Pancreas (tissue), 10 donors: ENCODE results near the gene AKAP9. TPM values are rescaled to one million over a fixed set of nuclear protein-coding genes. Genes with fewer than 3 reads are reported as not detected.
"Not testable (repeated sequence)": the region's sequence is repeated elsewhere in the genome, so short reads cannot be mapped to it uniquely, and the experiment has no call there.

Experiments used
- ATAC-seq, 4 donors: fragments of 200-7000 bp; cut with Tn5 transposase; one replicate each; pipeline versions ENCODE4 v1.8.0 to v1.9.1; 2020; ENCODE audit warnings: mild to moderate bottlenecking in 4 of 4, moderate library complexity in 4 of 4
- DNase-seq, 6 donors: peaks; one replicate each; pipeline ENCODE4 v3.0.0-alpha.2; 2020
- FAIRE-seq: peaks from 2 replicates; lab custom pipeline; 2012; peaks lifted over from hg19 to GRCh38; lab: Jason Lieb, UNC
- H3K27ac ChIP-seq, 4 donors: fragments of 200-600 bp; sonication (generic); 1 replicate in 3 of 4; 2 replicates in 1 of 4; pipeline versions ENCODE4 v1.5.0 to v1.8.0; 2020
- H3K27me3 ChIP-seq, 4 donors: fragments of 200-600 bp; one replicate each; pipeline ENCODE4 v1.8.0; 2021
- H3K36me3 ChIP-seq, 3 donors: fragments of 200-600 bp; sonication (generic) in 1 of 3; one replicate each; pipeline versions ENCODE4 v1.5.0 to v1.8.0; 2020 to 2021
- H3K4me1 ChIP-seq, 3 donors: fragments of 200-600 bp; one replicate each; pipeline ENCODE4 v1.8.0; 2021
- H3K4me3 ChIP-seq, 4 donors: fragments of 200-600 bp; sonication (generic) in 2 of 4; one replicate each; pipeline versions ENCODE4 v1.5.0 to v1.8.0; 2020 to 2021
- H3K9me3 ChIP-seq, 4 donors: fragments of 200-600 bp; one replicate each; pipeline ENCODE4 v1.8.0; 2021
- WGBS, 2 donors: extraction: QIAGEN DNeasy Blood & Tissue Kit; methylation state at CpG; one replicate each; pipeline ENCODE4 v1.1.7; 2013; 5-methylcytosine and 5-hydroxymethylcytosine counted together
- intact Hi-C, 3 donors: fragments of 100-400 bp; cut with DNase I; formaldehyde crosslinking; loops; one replicate each; pipeline versions ENCODE4 v1.11.1 to v1.14.2; 2022
- polyA plus RNA-seq, 2 donors: library from polyadenylated mRNA; stranded (reverse); fragments of 200-250 nt; gene quantifications; one replicate each; pipeline ENCODE4 v1.2.3, GENCODE V29; 2013
- total RNA-seq, 6 donors: library from RNA; stranded (reverse); fragmentation: NEBNext Ultra II Directional in 4 of 6; extraction: Animal tissue kit (Norgen Biotek cat#: 25700) in 4 of 6; gene quantifications; one replicate each; pipeline versions ENCODE4 v1.2.1 to v1.2.4, GENCODE V29; 2021 to 2023
- TF ChIP-seq, protein P1 (sequence below), 4 donors: fragments of 200-600 bp; sonication (generic) in 3 of 4; IDR thresholded peaks; one replicate each; pipeline versions ENCODE4 v1.5.0 to v1.8.0; 2021; ENCODE audit warnings: antibody characterized with exemption in 4 of 4
- donor health status: healthy with polysubstance abuse.
- donor health status: DM: no; HTN: no; CAD: no; lungs with moderate emphysema.
- donor health status: DM: no; HTN: no; CAD: no.
- donor health status: control.
- donor health status: control.
- donor health status: Bipolar disorder and iron deficiency.
- donor health status: DM: yes; HTN: yes; CAD: no.
- donor health status: DM: no; HTN: no; CAD: no.
- donor health status: DM: no; HTN: no; CAD: no.
- donor health status: DM: yes; HTN: yes; CAD: no.

AKAP9 gene
- total and polyA plus RNA-seq, 8 donors: 17.8 to 60.4 (median 42.8) TPM

GRCh38 chr7:91962419-91962818 lies 21.8 kb downstream of the AKAP9 start:
- no peak for DNase-seq
- Histone ChIP-seq H3K27me3 (no peaks in the 10 kb centered on the region), H3K27ac (no peak overlapping the region), H3K9me3 (no peaks in the 10 kb centered on the region), H3K4me1 (peaks cover 0 to 9% (median 6%) of the 10 kb centered on the region in 3 donors), H3K4me3 (no peak overlapping the region), H3K36me3 (no peaks in the 10 kb centered on the region)
- WGBS, 2 donors: 88 to 92% methylated on average over 3 of the region's 3 CpGs
- ATAC-seq: no peak
- intact Hi-C loops: no loop called here
- TF ChIP-seq, protein P1, sequence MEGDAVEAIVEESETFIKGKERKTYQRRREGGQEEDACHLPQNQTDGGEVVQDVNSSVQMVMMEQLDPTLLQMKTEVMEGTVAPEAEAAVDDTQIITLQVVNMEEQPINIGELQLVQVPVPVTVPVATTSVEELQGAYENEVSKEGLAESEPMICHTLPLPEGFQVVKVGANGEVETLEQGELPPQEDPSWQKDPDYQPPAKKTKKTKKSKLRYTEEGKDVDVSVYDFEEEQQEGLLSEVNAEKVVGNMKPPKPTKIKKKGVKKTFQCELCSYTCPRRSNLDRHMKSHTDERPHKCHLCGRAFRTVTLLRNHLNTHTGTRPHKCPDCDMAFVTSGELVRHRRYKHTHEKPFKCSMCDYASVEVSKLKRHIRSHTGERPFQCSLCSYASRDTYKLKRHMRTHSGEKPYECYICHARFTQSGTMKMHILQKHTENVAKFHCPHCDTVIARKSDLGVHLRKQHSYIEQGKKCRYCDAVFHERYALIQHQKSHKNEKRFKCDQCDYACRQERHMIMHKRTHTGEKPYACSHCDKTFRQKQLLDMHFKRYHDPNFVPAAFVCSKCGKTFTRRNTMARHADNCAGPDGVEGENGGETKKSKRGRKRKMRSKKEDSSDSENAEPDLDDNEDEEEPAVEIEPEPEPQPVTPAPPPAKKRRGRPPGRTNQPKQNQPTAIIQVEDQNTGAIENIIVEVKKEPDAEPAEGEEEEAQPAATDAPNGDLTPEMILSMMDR (IDR thresholded peaks at IDR 0.05): no peak
- peak; percentile 32 for FAIRE-seq

DNA sequence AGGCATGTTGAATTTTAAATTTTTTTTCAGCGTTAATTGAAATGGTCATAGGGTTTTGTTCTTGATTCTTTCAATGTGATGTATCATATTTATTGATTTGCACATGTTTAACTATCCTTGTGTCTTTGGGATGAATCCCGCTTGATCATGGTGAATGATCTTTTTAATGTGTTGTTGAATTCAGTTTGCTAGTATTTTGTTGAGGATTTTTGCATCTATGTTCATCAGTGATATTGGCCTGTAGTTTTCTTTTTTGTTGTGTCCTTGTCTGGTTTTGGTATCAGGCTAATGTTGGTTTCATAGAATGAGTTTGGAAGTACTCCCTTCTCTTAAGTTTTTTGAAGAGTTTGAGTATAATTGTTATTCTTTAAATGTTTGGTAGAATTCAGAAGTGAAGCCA lies 26.9 kb downstream of the AKAP9 start:
- 93 to 96% methylated on average over 2 of the region's 2 CpGs for WGBS, 2 donors

DNA sequence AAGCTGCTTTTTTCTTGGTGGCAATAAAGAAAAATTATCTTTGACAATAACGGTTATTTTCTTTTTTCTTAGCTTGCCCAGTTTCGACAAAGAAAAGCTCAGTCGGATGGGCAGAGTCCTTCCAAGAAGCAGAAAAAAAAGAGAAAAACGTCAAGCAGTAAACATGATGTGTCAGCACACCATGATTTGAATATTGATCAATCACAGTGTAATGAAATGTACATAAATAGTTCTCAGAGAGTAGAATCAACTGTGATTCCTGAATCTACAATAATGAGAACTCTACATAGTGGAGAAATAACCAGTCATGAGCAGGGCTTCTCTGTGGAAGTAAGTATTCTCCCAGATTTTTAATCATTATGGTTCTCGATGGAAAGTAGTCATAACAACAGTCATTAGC lies 33.0 kb downstream of the AKAP9 start:
- intact Hi-C loops: no loop called here
- FAIRE-seq (no peak), ATAC-seq (no peak)

More for the DNA sequence above, 26.9 kb downstream of the AKAP9 start:
- H3K27ac ChIP-seq, ATAC-seq, H3K27me3 ChIP-seq, H3K4me3 ChIP-seq, H3K9me3 ChIP-seq, FAIRE-seq, intact Hi-C loops, H3K36me3 ChIP-seq, DNase-seq, H3K4me1 ChIP-seq: not testable (repeated sequence)

GRCh38 chr7:91974066-91974465 lies 33.4 kb downstream of the AKAP9 start:
- Histone ChIP-seq H3K27me3 (no peaks in the 10 kb centered on the region), H3K27ac (no peak overlapping the region), H3K36me3 (peaks cover 0 to 16% (median 5%) of the 10 kb centered on the region in 3 donors), H3K9me3 (no peaks in the 10 kb centered on the region), H3K4me3 (no peak overlapping the region), H3K4me1 (peaks cover 0 to 3% (median 0%) of the 10 kb centered on the region in 3 donors)
- TF ChIP-seq, protein P1 (IDR thresholded peaks at IDR 0.05): no peak
- FAIRE-seq (no peak), ATAC-seq (no peak), DNase-seq (no peak)
- intact Hi-C loops: no loop called here

More for the DNA sequence above, 33.0 kb downstream of the AKAP9 start:
- H3K9me3 ChIP-seq: no peaks in the 10 kb centered on the region
- peaks cover 0 to 3% (median 0%) of the 10 kb centered on the region in 3 donors for H3K4me1 ChIP-seq
- 67 to 72% methylated on average over 5 of the region's 5 CpGs for WGBS, 2 donors
- no peak overlapping the region for H3K27ac ChIP-seq
- TF ChIP-seq, protein P1 (IDR thresholded peaks at IDR 0.05): no peak
- H3K4me3 ChIP-seq: no peak overlapping the region
- no peak for DNase-seq
- H3K27me3 ChIP-seq: no peaks in the 10 kb centered on the region
- H3K36me3 ChIP-seq: peaks cover 0 to 16% (median 5%) of the 10 kb centered on the region in 3 donors

DNA sequence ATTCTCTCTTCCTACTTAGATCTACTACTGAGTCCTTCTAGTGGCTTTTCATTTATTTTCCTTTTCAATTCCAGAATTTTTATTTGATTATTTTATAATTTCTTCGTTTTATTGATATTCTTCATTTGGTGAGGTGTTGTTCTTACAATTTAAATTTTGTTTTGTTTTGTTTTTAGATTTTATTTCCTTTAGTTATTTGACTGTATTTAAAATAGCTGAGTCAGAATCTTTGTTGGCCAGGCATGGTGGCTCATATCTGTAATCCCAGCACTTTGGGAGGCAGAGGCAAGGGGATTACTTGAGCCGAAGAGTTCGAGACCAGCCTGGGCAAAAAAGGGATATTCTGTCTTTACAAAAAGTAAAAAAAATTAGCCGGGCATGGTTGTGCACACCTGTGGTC lies 36.1 kb downstream of the AKAP9 start:
- Histone ChIP-seq H3K36me3 (peaks cover 0 to 16% (median 5%) of the 10 kb centered on the region in 3 donors), H3K27ac (no peak overlapping the region), H3K4me1 (peaks cover 0 to 3% (median 0%) of the 10 kb centered on the region in 3 donors), H3K9me3 (no peaks in the 10 kb centered on the region), H3K4me3 (no peak overlapping the region), H3K27me3 (no peaks in the 10 kb centered on the region)
- DNase-seq (no peak), FAIRE-seq (no peak), ATAC-seq (no peak)
- TF ChIP-seq, protein P1 (IDR thresholded peaks at IDR 0.05): no peak
- intact Hi-C loops: no loop called here
- WGBS, 2 donors: 97 to 100% methylated on average over 4 of the region's 4 CpGs
